K562 (cell line): Measurements from ENCODE around the gene GPR157. TPM values are rescaled to one million over a fixed set of nuclear protein-coding genes. Genes with fewer than 3 reads are reported as not detected.

Source experiments
- ZBTB40 ChIP-seq, 2 experiments: fragments of 450-650 bp in 1 of 2; sonication (generic) in 1 of 2; formaldehyde crosslinking in 1 of 2; IDR thresholded peaks; 2 replicates each; pipeline versions ENCODE4 v1.7.1 to v1.9.0; 2016 to 2022; ENCODE audit warnings: inconsistent platforms in 1 of 2, mild to moderate bottlenecking in 1 of 2, missing genetic modification reagents in 1 of 2
- polyA plus RNA-seq, 8 experiments: library from polyadenylated mRNA; depleted of rRNA in 4 of 8; stranded (reverse) in 5 of 8; unstranded in 3 of 8; fragments of >200 nt; fragmentation: Nextera tagmentation in 2 of 8; fragmentation: Illumina TruSeq in 1 of 8; extraction: Ambion mirVana in 2 of 8; extraction: Trizol in 1 of 8; gene quantifications; 2 replicates each; pipeline versions ENCODE4 v1.2.1 to v1.2.3, GENCODE V29; 2011 to 2014; ENCODE audit warnings: inconsistent platforms in 1 of 8, missing spikeins in 1 of 8
- total RNA-seq, 7 experiments: library from RNA; depleted of rRNA in 6 of 7; stranded (reverse); fragments of >200 nt in 6 of 7; fragmentation: Illumina TruSeq in 2 of 7; extraction: Trizol in 2 of 7; gene quantifications; 2 replicates each; pipeline versions ENCODE4 v1.2.1 to v1.2.3, GENCODE V29; 2011 to 2021; ENCODE audit warnings: low replicate concordance in 1 of 7

GPR157 gene
- total and polyA plus RNA-seq, 9 of the 15 experiments (the other 6 are each of a cell fraction or from before 2014, with no cell fraction given) = 0.01 to 0.18 (median 0.04) TPM; not detected in 4

GRCh38 chr1:9128520-9129265 is at the start of gene GPR157 (continued):
- TF ChIP-seq ZBTB40 (IDR thresholded peaks at IDR 0.05) (0 out of 2 replicates have a peak, but pooled peaks have one; percentile 31), ZBTB40 (CRISPR knock-in tag; IDR thresholded peaks at IDR 0.05) (no peak)
